K562 (cell line): ENCODE measurements around the gene ATP5MK. TPM values are rescaled to one million over a fixed set of nuclear protein-coding genes. Genes with fewer than 3 reads are reported as not detected.

Experiments used
- ATAC-seq: fragments of 200-7000 bp; cut with Tn5 transposase; 3 replicates; pipeline ENCODE4 v1.9.1; 2020; ENCODE audit warnings: moderate library complexity
- BruUV-seq: library from RNA; stranded (reverse); fragments of 400-500 nt; replicated peaks from 2 replicates; lab custom pipeline; 2021; lab: Mats Ljungman, UMichigan
- CTCF ChIA-PET: fragments of 300-600 bp; formaldehyde crosslinking; extraction: SDS; loops from one replicate; lab custom pipeline; 2021; ENCODE audit warnings: low intra/inter-chr PET ratio; lab: Yijun Ruan, JAX
- POLR2A ChIA-PET: fragments of 300-600, 350-650 bp; sonication (Branson Sonifier 250); formaldehyde crosslinking; extraction: SDS; loops from one replicate; lab custom pipeline; 2021; ENCODE audit warnings: antibody characterized with exemption, inconsistent platforms; lab: Yijun Ruan, JAX
- DNase-seq, 4 experiments: peaks; one replicate each; pipeline versions ENCODE4 v3.0.0 to v3.0.0-alpha.2; 2011 to 2018; ENCODE audit warnings: low spot score in 3 of 4, mixed read lengths in 3 of 4; ENCODE audit errors: extremely low read depth in 1 of 4
- FAIRE-seq: peaks from 2 replicates; lab custom pipeline; 2011; peaks lifted over from hg19 to GRCh38; lab: Jason Lieb, UNC
- H2AFZ ChIP-seq: 2 replicates; pipeline ENCODE4 v1.6.0; 2011; ENCODE audit warnings: low read depth, low read length, control low read depth, inconsistent platforms
- H3K27ac ChIP-seq: fragments of 200-600 bp; 3 replicates; pipeline ENCODE4 v1.8.0; 2011; ENCODE audit warnings: low read depth, mild to moderate bottlenecking, control low read depth, inconsistent platforms, low read length, moderate library complexity, mixed read lengths; ENCODE audit errors: extremely low read depth
- H3K27me3 ChIP-seq, 2 experiments: fragments of 300-600 bp in 1 of 2; 2 replicates in 1 of 2; 3 replicates in 1 of 2; pipeline versions ENCODE4 v1.6.0 to v1.8.0; 2011; ENCODE audit warnings: inconsistent platforms in 2 of 2, low read length in 2 of 2, mild to moderate bottlenecking in 1 of 2, mixed read lengths in 1 of 2, moderate library complexity in 1 of 2; ENCODE audit not compliant: control insufficient read depth in 2 of 2, insufficient read depth in 2 of 2
- H3K36me3 ChIP-seq: fragments of 300-600 bp; 3 replicates; pipeline ENCODE4 v1.8.0; 2011; ENCODE audit warnings: mild to moderate bottlenecking, low read length, inconsistent platforms; ENCODE audit not compliant: control insufficient read depth, insufficient read depth
- H3K4me1 ChIP-seq, 2 experiments: fragments of 200-600 bp in 1 of 2; replicated peaks in 1 of 2; 2 replicates in 1 of 2; 3 replicates in 1 of 2; pipeline versions ENCODE4 v1.5.1 to v1.8.0; 2011; ENCODE audit warnings: inconsistent platforms in 2 of 2, low read length in 2 of 2, mild to moderate bottlenecking in 1 of 2, mixed read lengths in 1 of 2, moderate library complexity in 1 of 2; ENCODE audit not compliant: control insufficient read depth in 2 of 2, insufficient read depth in 2 of 2
- H3K4me2 ChIP-seq: 2 replicates; pipeline ENCODE4 v1.6.1; 2011; ENCODE audit warnings: low read length, control low read depth, inconsistent platforms, mixed read lengths; ENCODE audit not compliant: insufficient read depth
- H3K4me3 ChIP-seq: fragments of 200-600 bp; sonication (generic), shearing (Covaris generic); 2 replicates; pipeline ENCODE4 v1.5.1; 2016; ENCODE audit warnings: control low read depth, inconsistent platforms
- H3K79me2 ChIP-seq: fragments of 200-600 bp; 3 replicates; pipeline ENCODE4 v1.8.0; 2011; ENCODE audit warnings: low read length, inconsistent platforms; ENCODE audit not compliant: control insufficient read depth, insufficient read depth
- H3K9ac ChIP-seq, 2 experiments: 2 replicates each; pipeline versions ENCODE4 v1.6.0 to v1.6.1; 2011; ENCODE audit warnings: low read depth in 2 of 2, low read length in 2 of 2, control low read depth in 1 of 2, inconsistent platforms in 1 of 2, mild to moderate bottlenecking in 1 of 2, mixed read lengths in 1 of 2; ENCODE audit not compliant: insufficient read depth in 1 of 2
- H3K9me1 ChIP-seq: one replicate; pipeline ENCODE4 v1.6.0; 2011; ENCODE audit warnings: inconsistent platforms, mild to moderate bottlenecking, low read length, moderate library complexity; ENCODE audit not compliant: control insufficient read depth, insufficient read depth
- H3K9me3 ChIP-seq: replicated peaks from 2 replicates; pipeline ENCODE4 v1.5.1; 2011; ENCODE audit warnings: low read depth, low read length, inconsistent platforms; ENCODE audit not compliant: control insufficient read depth, insufficient read depth
- H4K20me1 ChIP-seq: replicated peaks from 2 replicates; pipeline ENCODE4 v1.6.1; 2011; ENCODE audit warnings: low read length, inconsistent platforms, mixed read lengths; ENCODE audit not compliant: control insufficient read depth, insufficient read depth
- BRCA1 ChIP-seq, 2 experiments: fragments of 450-650 bp in 1 of 2; sonication (generic) in 1 of 2; formaldehyde crosslinking in 1 of 2; IDR thresholded peaks; 2 replicates each; pipeline versions ENCODE4 v1.5.0 to v1.6.1; 2017 to 2020; ENCODE audit warnings: mild to moderate bottlenecking in 1 of 2, missing genetic modification reagents in 1 of 2
- CXXC5 ChIP-seq: fragments of 250-450 bp; sonication (Bioruptor Pico); IDR thresholded peaks from 2 replicates; pipeline ENCODE4 v1.8.0; 2022; ENCODE audit warnings: inconsistent platforms, mild to moderate bottlenecking, moderate library complexity
- KLF13 ChIP-seq: fragments of 450-650 bp; IDR thresholded peaks from 2 replicates; pipeline ENCODE4 v1.6.1; 2016; ENCODE audit warnings: missing genetic modification characterization, low read depth, mild to moderate bottlenecking, missing compliant biosample characterization, moderate library complexity, borderline replicate concordance
- NCOA2 ChIP-seq, 2 experiments: fragments of 450-650 bp; IDR thresholded peaks; 2 replicates each; pipeline ENCODE4 v1.6.1; 2018; ENCODE audit warnings: mild to moderate bottlenecking in 2 of 2, moderate library complexity in 1 of 2; ENCODE audit not compliant: partially characterized antibody in 2 of 2
- SIN3B ChIP-seq: fragments of 450-650 bp; IDR thresholded peaks from 2 replicates; pipeline ENCODE4 v1.6.1; 2017; ENCODE audit warnings: low read depth, mild to moderate bottlenecking, moderate library complexity
- TAF1 ChIP-seq: IDR thresholded peaks from 2 replicates; pipeline ENCODE4 v1.6.1; 2011; ENCODE audit warnings: mild to moderate bottlenecking, low read length, moderate library complexity; ENCODE audit not compliant: insufficient read depth, control insufficient read depth, severe bottlenecking; ENCODE audit errors: extremely low read depth
- ZNF830 ChIP-seq: fragments of 250-450 bp; sonication (Bioruptor Pico); IDR thresholded peaks from 2 replicates; pipeline ENCODE4 v1.5.0; 2021; ENCODE audit warnings: mild to moderate bottlenecking
- WGBS: fragments of 100-300 bp; shearing (Covaris generic); methylation state at CpG from one replicate; pipeline ENCODE4 v1.1.6; 2016; ENCODE audit warnings: low coverage, mixed read lengths; ENCODE audit not compliant: insufficient coverage; ENCODE audit errors: missing lambda C conversion rate; 5-methylcytosine and 5-hydroxymethylcytosine counted together
- in situ Hi-C: fragments of 300-500 bp; cut with MboI; formaldehyde crosslinking; loops from 4 replicates; pipeline ENCODE4 v1.15.0; 2018; ENCODE audit warnings: inconsistent platforms, mixed read lengths
- intact Hi-C: fragments of 100-400 bp; cut with micrococcal nuclease; formaldehyde crosslinking; loops from 2 replicates; pipeline ENCODE4 v1.14.2; 2022
- polyA plus RNA-seq, 8 experiments: library from polyadenylated mRNA; depleted of rRNA in 4 of 8; stranded (reverse) in 5 of 8; unstranded in 3 of 8; fragments of >200 nt; fragmentation: Nextera tagmentation in 2 of 8; fragmentation: Illumina TruSeq in 1 of 8; extraction: Ambion mirVana in 2 of 8; extraction: Trizol in 1 of 8; gene quantifications; 2 replicates each; pipeline versions ENCODE4 v1.2.1 to v1.2.3, GENCODE V29; 2011 to 2014; ENCODE audit warnings: inconsistent platforms in 1 of 8, missing spikeins in 1 of 8
- total RNA-seq, 7 experiments: library from RNA; depleted of rRNA in 6 of 7; stranded (reverse); fragments of >200 nt in 6 of 7; fragmentation: Illumina TruSeq in 2 of 7; extraction: Trizol in 2 of 7; gene quantifications; 2 replicates each; pipeline versions ENCODE4 v1.2.1 to v1.2.3, GENCODE V29; 2011 to 2021; ENCODE audit warnings: low replicate concordance in 1 of 7

The ATP5MK gene
- total and polyA plus RNA-seq, 9 of the 15 experiments (the other 6 are each of a cell fraction or from before 2014, with no cell fraction given) = 182 to 1,810 (median 741) TPM

DNA sequence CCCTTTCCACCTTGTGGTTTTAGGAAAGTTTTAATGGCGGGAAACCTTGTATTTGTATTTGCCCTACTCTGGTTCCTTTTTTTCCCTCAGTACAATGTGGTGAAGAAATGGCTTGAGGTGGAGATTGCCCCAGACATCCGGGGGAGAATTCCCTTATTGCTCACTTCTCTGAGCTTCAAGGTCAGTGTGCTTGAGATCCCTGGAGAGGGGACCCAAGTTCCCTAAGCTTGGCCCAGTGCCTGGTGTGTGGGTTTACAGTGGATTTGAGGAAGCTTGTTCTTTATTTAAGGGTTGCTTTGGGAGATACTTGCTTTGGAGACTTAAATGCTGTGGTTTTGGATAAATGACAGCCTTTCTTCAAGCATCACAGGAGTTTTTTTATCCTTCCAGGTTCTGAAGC, 37.6 kb upstream of the ATP5MK start:
- H3K4me2 ChIP-seq = no peak overlapping the region
- no TSS peak for BruUV-seq
- H3K9me3 ChIP-seq = no peaks in the 10 kb centered on the region
- WGBS = 100% methylated on average over 1 of the region's 2 CpGs
- DNase-seq = no peak
- ATAC-seq = no peak
- TF ChIP-seq CXXC5 (no peak), SIN3B (no peak), NCOA2 (IDR thresholded peaks at IDR 0.05; ENCODE audit: partially characterized antibody in 2 of 2) (no peak), TAF1 (no peak), KLF13 (tag) (no peak), ZNF830 (no peak), BRCA1 (IDR thresholded peaks at IDR 0.05) (no peak), BRCA1 (CRISPR knock-in tag; IDR thresholded peaks at IDR 0.05) (no peak)
- no peak overlapping the region for H3K4me3 ChIP-seq
- in situ Hi-C loops (no loop called here), intact Hi-C loops (no loop called here)
- FAIRE-seq = no peak
- H2AFZ ChIP-seq = no peak overlapping the region
- no peaks in the 10 kb centered on the region for H3K9me1 ChIP-seq
- H4K20me1 ChIP-seq = no peaks in the 10 kb centered on the region
- no peak overlapping the region for H3K9ac ChIP-seq
- ChIA-PET CTCF (no interaction called here), POLR2A (interaction anchor here (0.5 to 1.0 kb wide), 2 partner anchors 11 to 273 kb away, joined by 3 to 4 read pairs; no protein-coding TSS in a partner anchor)
- H3K4me1 ChIP-seq = no peaks in the 10 kb centered on the region
- H3K27me3 ChIP-seq = no peaks in the 10 kb centered on the region
- H3K36me3 ChIP-seq = peaks cover 89% of the 10 kb centered on the region; the same call in 2 of the 3 replicates
- H3K27ac ChIP-seq = no peak overlapping the region
- no peaks in the 10 kb centered on the region for H3K79me2 ChIP-seq
